Activated T-helper 1 cell treated with anti-CD3 and anti-CD28 coated beads, Interleukin-2, amount 50 U/mL, for 16 hours (primary cell): ENCODE results near the gene CCDC142.

Experiments
- DNase-seq, 2 donors: peaks; one replicate each; pipeline ENCODE4 v3.0.0-alpha.2; 2020; ENCODE audit warnings: low read depth in 1 of 2, low spot score in 1 of 2

CCDC142 gene

GRCh38 chr2:74482801-74483674 is at the start of gene CCDC142, which contains the start of gene TTC31:
Gene CCDC142, minus strand, starts transcription at chr2:74482998. Its CDS starts 161 bp downstream, at chr2:74482837.
Gene TTC31, plus strand, starts transcription at chr2:74483081. Its CDS starts 15 bp downstream, at chr2:74483096.
- peak; percentile 81 to 84 for DNase-seq

GRCh38 chr2:74532222-74532621 is 49.4 kb upstream of the CCDC142 start:
- no peak for DNase-seq

- DNase-seq: no peak
Measured at GRCh38 chr2:74531666-74532065, 48.9 kb upstream of the CCDC142 start.

- DNase-seq: no peak
Measured at GRCh38 chr2:74530239-74531187, 47.7 kb upstream of the CCDC142 start.

GRCh38 chr2:74529357-74530238 is 46.8 kb upstream of the CCDC142 start, which contains the start of the genes AUP1 and HTRA2:
Gene AUP1, minus strand, starts transcription at chr2:74529706. Its CDS starts 77 bp downstream, at chr2:74529629.
Gene HTRA2, plus strand, starts transcription at chr2:74529933. Its CDS starts 74 bp downstream, at chr2:74530007.
- DNase-seq: peak; percentile 65 to 77

GRCh38 chr2:74528600-74529356 is 46.0 kb upstream of the CCDC142 start:
- no peak for DNase-seq

GRCh38 chr2:74527741-74528140 is 44.9 kb upstream of the CCDC142 start:
- DNase-seq: no peak

GRCh38 chr2:74526649-74527230 is 43.9 kb upstream of the CCDC142 start:
- DNase-seq: no peak

GRCh38 chr2:74525717-74526648 is 43.2 kb upstream of the CCDC142 start, which contains the start of gene DQX1:
Gene DQX1, minus strand, starts transcription at chr2:74526231. Its CDS starts 502 bp downstream, at chr2:74525729.
- no peak for DNase-seq

GRCh38 chr2:74524955-74525716 is 42.3 kb upstream of the CCDC142 start:
- DNase-seq: no peak

GRCh38 chr2:74524005-74524404 is 41.2 kb upstream of the CCDC142 start:
- no peak for DNase-seq

GRCh38 chr2:74522516-74522915 is 39.7 kb upstream of the CCDC142 start:
- DNase-seq: no peak

- no peak for DNase-seq
Measured at GRCh38 chr2:74516650-74517049, 33.9 kb upstream of the CCDC142 start.

GRCh38 chr2:74515981-74516633 is 33.3 kb upstream of the CCDC142 start:
- peak in 1 of 2 donors; percentile 61 for DNase-seq

GRCh38 chr2:74515271-74515980 is 32.6 kb upstream of the CCDC142 start:
- no peak for DNase-seq
